Measurements from ENCODE around the gene GSG1L2. TPM values are rescaled to one million over a fixed set of nuclear protein-coding genes. Genes with fewer than 3 reads are reported as not detected.

The GSG1L2 gene
- total RNA-seq, 4 donors from 2014 or later, result not detected

DNA sequence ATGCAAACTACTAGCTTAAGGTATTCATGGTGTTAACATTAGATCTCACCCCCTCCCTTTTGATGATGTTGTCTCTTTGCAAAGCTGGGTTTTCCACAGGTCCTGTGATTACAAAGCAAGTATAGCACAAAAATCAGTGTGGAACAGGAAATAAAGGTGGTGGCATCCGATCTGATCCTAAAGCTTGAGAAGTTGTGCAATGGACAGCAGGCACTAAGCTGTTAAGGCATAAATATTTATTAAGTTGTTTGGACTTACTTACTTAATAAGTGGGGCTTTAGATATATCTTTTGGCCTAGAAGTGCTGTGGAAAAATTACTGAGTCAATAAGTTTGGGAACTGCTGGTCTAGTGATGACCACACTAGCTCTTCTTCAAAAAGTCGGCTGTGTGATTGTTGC, 8.8 kb upstream of the GSG1L2 start:
- Histone ChIP-seq H3K4me1 (no peaks in the 10 kb centered on the region), H3K9me3 (no peaks in the 10 kb centered on the region), H3K4me3 (no peak overlapping the region), H3K27me3 (no peaks in the 10 kb centered on the region), H3K27ac (peak overlapping the region in 1 of 4 donors; percentile 9), H3K36me3 (no peaks in the 10 kb centered on the region)
- no peak for DNase-seq
- no peak for TF ChIP-seq CTCF (IDR thresholded peaks at IDR 0.05)
- TF ChIP-seq POLR2A (IDR thresholded peaks at IDR 0.05), result no peak

DNA sequence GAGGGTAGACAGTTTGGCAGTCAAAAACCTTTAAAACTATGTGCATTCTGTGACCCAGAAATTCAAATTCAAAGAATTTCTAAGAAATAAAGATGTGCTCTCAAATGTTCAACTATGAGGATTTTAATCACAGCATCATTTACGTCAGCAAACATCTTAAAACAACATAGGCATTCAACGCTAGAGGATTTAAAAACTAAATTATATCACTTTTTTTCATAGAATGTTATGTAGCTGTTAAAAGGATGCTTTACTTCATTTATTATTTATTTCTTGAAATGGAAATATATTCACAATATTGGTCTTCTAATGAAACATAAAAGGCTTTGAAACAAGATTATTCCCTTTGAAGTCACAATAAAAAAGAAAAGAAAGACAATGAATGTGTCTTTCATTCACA, 7.5 kb upstream of the GSG1L2 start:
- H3K9me3 ChIP-seq, result no peaks in the 10 kb centered on the region
- H3K4me1 ChIP-seq, result no peaks in the 10 kb centered on the region
- no peaks in the 10 kb centered on the region for H3K36me3 ChIP-seq
- no peak overlapping the region for H3K4me3 ChIP-seq
- no peak for DNase-seq
- TF ChIP-seq CTCF (IDR thresholded peaks at IDR 0.05), result no peak
- no peak for TF ChIP-seq POLR2A (IDR thresholded peaks at IDR 0.05)
- H3K27ac ChIP-seq, result peak overlapping the region in 1 of 4 donors; percentile 32
- H3K27me3 ChIP-seq, result no peaks in the 10 kb centered on the region

GRCh38 chr17:9828296-9829295, 6.7 kb upstream of the GSG1L2 start:
- Histone ChIP-seq H3K36me3 (no peaks in the 10 kb centered on the region), H3K4me3 (no peak overlapping the region), H3K9me3 (no peaks in the 10 kb centered on the region), H3K27ac (peak overlapping the region in 2 of 4 donors; percentile 16 to 39), H3K27me3 (no peaks in the 10 kb centered on the region), H3K4me1 (no peaks in the 10 kb centered on the region)
- no peak for DNase-seq
- no peak for TF ChIP-seq POLR2A (IDR thresholded peaks at IDR 0.05)
- no peak for TF ChIP-seq CTCF (IDR thresholded peaks at IDR 0.05)

GRCh38 chr17:9825641-9826150, 3.8 kb upstream of the GSG1L2 start, which contains the start of gene GLP2R:
Gene GLP2R (plus strand): TSS chr17:9825924. CDS start chr17:9826064, 140 bp downstream.
- TF ChIP-seq POLR2A (IDR thresholded peaks at IDR 0.05) (no peak), CTCF (IDR thresholded peaks at IDR 0.05) (no peak)
- no peak for DNase-seq
- Histone ChIP-seq H3K9me3 (no peaks in the 10 kb centered on the region), H3K4me3 (peak within 1 kb of the TSS in 1 of 4 donors; percentile 15), H3K27ac (peak within 1 kb of the TSS in 2 of 4 donors; percentile 8 to 25), H3K27me3 (no peaks in the 10 kb centered on the region), H3K36me3 (no peaks in the 10 kb centered on the region), H3K4me1 (no peaks in the 10 kb centered on the region)

GRCh38 chr17:9824797-9825338, 3.0 kb upstream of the GSG1L2 start:
- Histone ChIP-seq H3K9me3 (no peaks in the 10 kb centered on the region), H3K4me3 (no peak overlapping the region), H3K4me1 (no peaks in the 10 kb centered on the region), H3K27me3 (no peaks in the 10 kb centered on the region), H3K36me3 (no peaks in the 10 kb centered on the region), H3K27ac (no peak overlapping the region)
- no peak for DNase-seq
- no peak for TF ChIP-seq CTCF (IDR thresholded peaks at IDR 0.05)
- no peak for TF ChIP-seq POLR2A (IDR thresholded peaks at IDR 0.05)
